ENCODE data around the gene ITGB6.

- TF ChIP-seq CTCF (IDR thresholded peaks at IDR 0.05) (no peak), EP300 (IDR thresholded peaks at IDR 0.05) (peak in 1 of 4 donors; percentile 56), POLR2A (IDR thresholded peaks at IDR 0.05) (no peak)
These were observed 14.7 kb upstream of the ITGB6 start for GRCh38 chr2:160214461-160215445.
